K562 (cell line): ENCODE measurements around the gene AQP5. TPM values are rescaled to one million over a fixed set of nuclear protein-coding genes. Genes with fewer than 3 reads are reported as not detected.

Experiments
- ATAC-seq: fragments of 200-7000 bp; cut with Tn5 transposase; 3 replicates; pipeline ENCODE4 v1.9.1; 2020; ENCODE audit warnings: moderate library complexity
- BruUV-seq: library from RNA; stranded (reverse); fragments of 400-500 nt; replicated peaks from 2 replicates; lab custom pipeline; 2021; lab: Mats Ljungman, UMichigan
- CTCF ChIA-PET: fragments of 300-600 bp; formaldehyde crosslinking; extraction: SDS; loops from one replicate; lab custom pipeline; 2021; ENCODE audit warnings: low intra/inter-chr PET ratio; lab: Yijun Ruan, JAX
- POLR2A ChIA-PET: fragments of 300-600, 350-650 bp; sonication (Branson Sonifier 250); formaldehyde crosslinking; extraction: SDS; loops from one replicate; lab custom pipeline; 2021; ENCODE audit warnings: antibody characterized with exemption, inconsistent platforms; lab: Yijun Ruan, JAX
- DNase-seq, 4 experiments: peaks; one replicate each; pipeline versions ENCODE4 v3.0.0 to v3.0.0-alpha.2; 2011 to 2018; ENCODE audit warnings: low spot score in 3 of 4, mixed read lengths in 3 of 4; ENCODE audit errors: extremely low read depth in 1 of 4
- FAIRE-seq: peaks from 2 replicates; lab custom pipeline; 2011; peaks lifted over from hg19 to GRCh38; lab: Jason Lieb, UNC
- H2AFZ ChIP-seq: 2 replicates; pipeline ENCODE4 v1.6.0; 2011; ENCODE audit warnings: low read depth, low read length, control low read depth, inconsistent platforms
- H3K27ac ChIP-seq: fragments of 200-600 bp; 3 replicates; pipeline ENCODE4 v1.8.0; 2011; ENCODE audit warnings: low read depth, mild to moderate bottlenecking, control low read depth, inconsistent platforms, low read length, moderate library complexity, mixed read lengths; ENCODE audit errors: extremely low read depth
- H3K27me3 ChIP-seq, 2 experiments: fragments of 300-600 bp in 1 of 2; 2 replicates in 1 of 2; 3 replicates in 1 of 2; pipeline versions ENCODE4 v1.6.0 to v1.8.0; 2011; ENCODE audit warnings: inconsistent platforms in 2 of 2, low read length in 2 of 2, mild to moderate bottlenecking in 1 of 2, mixed read lengths in 1 of 2, moderate library complexity in 1 of 2; ENCODE audit not compliant: control insufficient read depth in 2 of 2, insufficient read depth in 2 of 2
- H3K36me3 ChIP-seq: fragments of 300-600 bp; 3 replicates; pipeline ENCODE4 v1.8.0; 2011; ENCODE audit warnings: mild to moderate bottlenecking, low read length, inconsistent platforms; ENCODE audit not compliant: control insufficient read depth, insufficient read depth
- H3K4me1 ChIP-seq, 2 experiments: fragments of 200-600 bp in 1 of 2; replicated peaks in 1 of 2; 2 replicates in 1 of 2; 3 replicates in 1 of 2; pipeline versions ENCODE4 v1.5.1 to v1.8.0; 2011; ENCODE audit warnings: inconsistent platforms in 2 of 2, low read length in 2 of 2, mild to moderate bottlenecking in 1 of 2, mixed read lengths in 1 of 2, moderate library complexity in 1 of 2; ENCODE audit not compliant: control insufficient read depth in 2 of 2, insufficient read depth in 2 of 2
- H3K4me2 ChIP-seq: 2 replicates; pipeline ENCODE4 v1.6.1; 2011; ENCODE audit warnings: low read length, control low read depth, inconsistent platforms, mixed read lengths; ENCODE audit not compliant: insufficient read depth
- H3K4me3 ChIP-seq: fragments of 200-600 bp; sonication (generic), shearing (Covaris generic); 2 replicates; pipeline ENCODE4 v1.5.1; 2016; ENCODE audit warnings: control low read depth, inconsistent platforms
- H3K79me2 ChIP-seq: fragments of 200-600 bp; 3 replicates; pipeline ENCODE4 v1.8.0; 2011; ENCODE audit warnings: low read length, inconsistent platforms; ENCODE audit not compliant: control insufficient read depth, insufficient read depth
- H3K9ac ChIP-seq, 2 experiments: 2 replicates each; pipeline versions ENCODE4 v1.6.0 to v1.6.1; 2011; ENCODE audit warnings: low read depth in 2 of 2, low read length in 2 of 2, control low read depth in 1 of 2, inconsistent platforms in 1 of 2, mild to moderate bottlenecking in 1 of 2, mixed read lengths in 1 of 2; ENCODE audit not compliant: insufficient read depth in 1 of 2
- H3K9me1 ChIP-seq: one replicate; pipeline ENCODE4 v1.6.0; 2011; ENCODE audit warnings: inconsistent platforms, mild to moderate bottlenecking, low read length, moderate library complexity; ENCODE audit not compliant: control insufficient read depth, insufficient read depth
- H3K9me3 ChIP-seq: replicated peaks from 2 replicates; pipeline ENCODE4 v1.5.1; 2011; ENCODE audit warnings: low read depth, low read length, inconsistent platforms; ENCODE audit not compliant: control insufficient read depth, insufficient read depth
- H4K20me1 ChIP-seq: replicated peaks from 2 replicates; pipeline ENCODE4 v1.6.1; 2011; ENCODE audit warnings: low read length, inconsistent platforms, mixed read lengths; ENCODE audit not compliant: control insufficient read depth, insufficient read depth
- GABPA ChIP-seq: fragments of 200-800 bp; sonication (Bioruptor generic); conservative IDR thresholded peaks from 2 replicates; pipeline ENCODE4 v1.6.1; 2016; ENCODE audit warnings: low read depth, missing genetic modification characterization, missing compliant biosample characterization
- HNRNPK ChIP-seq: fragments of 200-400 bp; formaldehyde crosslinking; IDR thresholded peaks from one replicate; pipeline ENCODE4 v1.6.1; 2018; ENCODE audit warnings: mild to moderate bottlenecking, low read depth, low read length; ENCODE audit not compliant: poor library complexity, severe bottlenecking
- MEF2D ChIP-seq: conservative IDR thresholded peaks from 2 replicates; pipeline ENCODE4 v1.6.1; 2016; ENCODE audit warnings: low read depth, missing genetic modification characterization, missing compliant biosample characterization
- WGBS: fragments of 100-300 bp; shearing (Covaris generic); methylation state at CpG from one replicate; pipeline ENCODE4 v1.1.6; 2016; ENCODE audit warnings: low coverage, mixed read lengths; ENCODE audit not compliant: insufficient coverage; ENCODE audit errors: missing lambda C conversion rate; 5-methylcytosine and 5-hydroxymethylcytosine counted together
- in situ Hi-C: fragments of 300-500 bp; cut with MboI; formaldehyde crosslinking; loops from 4 replicates; pipeline ENCODE4 v1.15.0; 2018; ENCODE audit warnings: inconsistent platforms, mixed read lengths
- intact Hi-C: fragments of 100-400 bp; cut with micrococcal nuclease; formaldehyde crosslinking; loops from 2 replicates; pipeline ENCODE4 v1.14.2; 2022
- polyA plus RNA-seq, 8 experiments: library from polyadenylated mRNA; depleted of rRNA in 4 of 8; stranded (reverse) in 5 of 8; unstranded in 3 of 8; fragments of >200 nt; fragmentation: Nextera tagmentation in 2 of 8; fragmentation: Illumina TruSeq in 1 of 8; extraction: Ambion mirVana in 2 of 8; extraction: Trizol in 1 of 8; gene quantifications; 2 replicates each; pipeline versions ENCODE4 v1.2.1 to v1.2.3, GENCODE V29; 2011 to 2014; ENCODE audit warnings: inconsistent platforms in 1 of 8, missing spikeins in 1 of 8
- total RNA-seq, 7 experiments: library from RNA; depleted of rRNA in 6 of 7; stranded (reverse); fragments of >200 nt in 6 of 7; fragmentation: Illumina TruSeq in 2 of 7; extraction: Trizol in 2 of 7; gene quantifications; 2 replicates each; pipeline versions ENCODE4 v1.2.1 to v1.2.3, GENCODE V29; 2011 to 2021; ENCODE audit warnings: low replicate concordance in 1 of 7

Gene AQP5
- total and polyA plus RNA-seq, 9 of the 15 experiments (the other 6 are each of a cell fraction or from before 2014, with no cell fraction given), result not detected

- Histone ChIP-seq H3K27ac (no peak overlapping the region), H2AFZ (no peak overlapping the region), H3K4me1 (peaks cover 14 to 23% of the 10 kb centered on the region in 2 experiments; a peak in 4 of 5 replicates), H3K79me2 (no peaks in the 10 kb centered on the region), H3K4me3 (no peak overlapping the region)
- FAIRE-seq, result peak; percentile 6
- CTCF ChIA-PET, result no interaction called here
- intact Hi-C loops, result loop anchor here (5.0 kb wide), 2 partner anchors 80 to 170 kb away; no protein-coding TSS in a partner anchor
- WGBS, result 49% methylated on average over 7 of the region's 7 CpGs
- no peak for ATAC-seq
- TF ChIP-seq HNRNPK (no peak), GABPA (tag) (no peak), MEF2D (no peak)
- TF ChIP-seq, all 486 proteins: peak for 0
- 0 out of 5 replicates have a peak, but pooled peaks cover 0 to 9% of the 10 kb centered on the region in 2 experiments for H3K27me3 ChIP-seq
- POLR2A ChIA-PET, result interaction anchor here (0.9 kb wide), 1 partner anchor 455 kb away, joined by 3 read pairs; no protein-coding TSS in a partner anchor
- BruUV-seq, result no TSS peak
- no peaks in the 10 kb centered on the region for H4K20me1 ChIP-seq
- DNase-seq, result no peak
- H3K9me3 ChIP-seq, result no peaks in the 10 kb centered on the region
- H3K9me1 ChIP-seq, result no peaks in the 10 kb centered on the region
- in situ Hi-C loops, result no loop called here
- no peak overlapping the region for H3K4me2 ChIP-seq
- no peak overlapping the region for H3K9ac ChIP-seq
- H3K36me3 ChIP-seq, result no peaks in the 10 kb centered on the region
Observed at GRCh38 chr12:49947593-49948226, 14.0 kb upstream of the AQP5 start.
